Erythroblast (primary cell): ENCODE data around the gene FMN1.

Experiments used
- GATA1 ChIP-seq: IDR thresholded peaks from 2 replicates; pipeline ENCODE4 v1.6.1; 2011; ENCODE audit warnings: low read depth, mild to moderate bottlenecking, control low read depth, low read length, moderate library complexity
- POLR2A ChIP-seq: IDR thresholded peaks from 2 replicates; pipeline ENCODE4 v1.6.1; 2011; ENCODE audit warnings: mild to moderate bottlenecking, low read length

- TF ChIP-seq POLR2A, result no peak
- no peak for TF ChIP-seq GATA1
These were observed 315.4 kb downstream of the FMN1 start for GRCh38 chr15:32878869-32879805.
